Measurements from ENCODE around the gene PRKG1. TPM values are rescaled to one million over a fixed set of nuclear protein-coding genes. Genes with fewer than 3 reads are reported as not detected.
"Not testable (repeated sequence)": the region's sequence is repeated elsewhere in the genome, so short reads cannot be mapped to it uniquely, and the experiment has no call there.

The PRKG1 gene
- total RNA-seq, 2 donors from 2014 or later, result 1.3 to 2.7 TPM

- no peaks in the 10 kb centered on the region for H3K9me3 ChIP-seq (ENCODE audit: control insufficient read depth, low read length)
- no peak overlapping the region for H3K9ac ChIP-seq (ENCODE audit: extremely low read depth, low read length, poor library complexity, severe bottlenecking)
- no peak overlapping the region for H3K27ac ChIP-seq (ENCODE audit: low read depth, low read length)
- no peak overlapping the region for H3K4me3 ChIP-seq (ENCODE audit: low read length)
- 94 to 100% methylated on average over 1 to 3 of the region's 3 CpGs for WGBS, 2 experiments (ENCODE audit: insufficient coverage in 1 of 2, insufficient read length in 1 of 2)
- Mint-ChIP-seq H3K4me3 (no peak overlapping the region), H3K27ac (no peak overlapping the region), H3K9me3 (peaks cover 15% of the 10 kb centered on the region), H3K27me3 (ENCODE audit: insufficient read depth) (no peaks in the 10 kb centered on the region), H3K36me3 (ENCODE audit: low read depth) (peaks cover 6% of the 10 kb centered on the region), H3K4me1 (peaks cover 9% of the 10 kb centered on the region)
- TF ChIP-seq, protein P1, sequence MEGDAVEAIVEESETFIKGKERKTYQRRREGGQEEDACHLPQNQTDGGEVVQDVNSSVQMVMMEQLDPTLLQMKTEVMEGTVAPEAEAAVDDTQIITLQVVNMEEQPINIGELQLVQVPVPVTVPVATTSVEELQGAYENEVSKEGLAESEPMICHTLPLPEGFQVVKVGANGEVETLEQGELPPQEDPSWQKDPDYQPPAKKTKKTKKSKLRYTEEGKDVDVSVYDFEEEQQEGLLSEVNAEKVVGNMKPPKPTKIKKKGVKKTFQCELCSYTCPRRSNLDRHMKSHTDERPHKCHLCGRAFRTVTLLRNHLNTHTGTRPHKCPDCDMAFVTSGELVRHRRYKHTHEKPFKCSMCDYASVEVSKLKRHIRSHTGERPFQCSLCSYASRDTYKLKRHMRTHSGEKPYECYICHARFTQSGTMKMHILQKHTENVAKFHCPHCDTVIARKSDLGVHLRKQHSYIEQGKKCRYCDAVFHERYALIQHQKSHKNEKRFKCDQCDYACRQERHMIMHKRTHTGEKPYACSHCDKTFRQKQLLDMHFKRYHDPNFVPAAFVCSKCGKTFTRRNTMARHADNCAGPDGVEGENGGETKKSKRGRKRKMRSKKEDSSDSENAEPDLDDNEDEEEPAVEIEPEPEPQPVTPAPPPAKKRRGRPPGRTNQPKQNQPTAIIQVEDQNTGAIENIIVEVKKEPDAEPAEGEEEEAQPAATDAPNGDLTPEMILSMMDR (conservative IDR thresholded peaks at IDR 0.05), result no peak
- H3K36me3 ChIP-seq (ENCODE audit: control insufficient read depth, insufficient read depth, low read length), result no peaks in the 10 kb centered on the region
- no peak for DNase-seq
- no peaks in the 10 kb centered on the region for H3K27me3 ChIP-seq (ENCODE audit: control insufficient read depth, insufficient read depth, low read length, poor library complexity, severe bottlenecking)
- no peaks in the 10 kb centered on the region for H3K4me1 ChIP-seq (ENCODE audit: control insufficient read depth, insufficient read depth, low read length)
Measured at GRCh38 chr10:51266496-51266895, 192.2 kb downstream of the PRKG1 start.

DNA sequence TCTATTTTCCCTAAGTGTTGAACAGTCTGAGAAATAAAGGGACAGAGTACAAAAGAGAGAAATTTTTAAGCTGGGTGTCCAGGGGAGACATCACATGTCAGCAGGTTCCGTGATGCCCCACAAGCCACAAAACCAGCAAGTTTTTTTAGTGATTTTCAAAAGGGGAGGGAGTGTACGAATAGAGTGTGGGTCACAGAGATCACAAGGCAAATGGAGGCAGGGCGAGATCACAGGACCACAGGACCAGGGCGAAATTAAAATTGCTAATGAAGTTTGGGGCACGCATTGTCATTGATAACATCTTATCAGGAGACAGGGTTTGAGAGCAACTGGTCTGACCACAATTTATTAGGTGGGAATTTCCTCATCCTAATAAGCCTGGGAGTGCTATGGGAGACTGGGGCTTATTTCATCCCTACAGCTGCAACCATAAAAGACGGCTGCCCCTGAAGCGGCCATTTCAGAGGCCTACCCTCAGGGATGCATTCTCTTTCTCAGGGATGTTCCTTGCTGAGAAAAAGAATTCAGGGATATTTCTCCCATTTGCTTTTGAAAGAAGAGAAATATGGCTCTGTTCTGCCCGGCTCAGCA is 193.8 kb downstream of the PRKG1 start:
- H3K4me3 Mint-ChIP-seq; H3K9me3 ChIP-seq (ENCODE audit: control insufficient read depth, low read length); H3K4me3 ChIP-seq (ENCODE audit: low read length); H3K9ac ChIP-seq (ENCODE audit: extremely low read depth, low read length, poor library complexity, severe bottlenecking); H3K27me3 Mint-ChIP-seq (ENCODE audit: insufficient read depth); H3K36me3 Mint-ChIP-seq (ENCODE audit: low read depth); H3K27ac Mint-ChIP-seq; H3K4me1 ChIP-seq (ENCODE audit: control insufficient read depth, insufficient read depth, low read length); H3K4me1 Mint-ChIP-seq; H3K36me3 ChIP-seq (ENCODE audit: control insufficient read depth, insufficient read depth, low read length); H3K27me3 ChIP-seq (ENCODE audit: control insufficient read depth, insufficient read depth, low read length, poor library complexity, severe bottlenecking); DNase-seq; H3K27ac ChIP-seq (ENCODE audit: low read depth, low read length): not testable (repeated sequence)
- WGBS, 2 experiments (ENCODE audit: insufficient coverage in 1 of 2, insufficient read length in 1 of 2), result 46 to 72% methylated on average over 6 to 8 of the region's 8 CpGs
- peaks cover 19% of the 10 kb centered on the region for H3K9me3 Mint-ChIP-seq

- TF ChIP-seq, protein P1 (conservative IDR thresholded peaks at IDR 0.05), result no peak
- H3K9ac ChIP-seq (ENCODE audit: extremely low read depth, low read length, poor library complexity, severe bottlenecking), result no peak overlapping the region
- no peaks in the 10 kb centered on the region for H3K36me3 ChIP-seq (ENCODE audit: control insufficient read depth, insufficient read depth, low read length)
- Mint-ChIP-seq H3K4me3 (no peak overlapping the region), H3K9me3 (peaks cover 19% of the 10 kb centered on the region), H3K36me3 (ENCODE audit: low read depth) (peaks cover 6% of the 10 kb centered on the region), H3K4me1 (peaks cover 9% of the 10 kb centered on the region), H3K27ac (no peak overlapping the region), H3K27me3 (ENCODE audit: insufficient read depth) (no peaks in the 10 kb centered on the region)
- H3K9me3 ChIP-seq (ENCODE audit: control insufficient read depth, low read length), result no peaks in the 10 kb centered on the region
- H3K27me3 ChIP-seq (ENCODE audit: control insufficient read depth, insufficient read depth, low read length, poor library complexity, severe bottlenecking), result no peaks in the 10 kb centered on the region
- no peak for DNase-seq
- no peak overlapping the region for H3K4me3 ChIP-seq (ENCODE audit: low read length)
- no peaks in the 10 kb centered on the region for H3K4me1 ChIP-seq (ENCODE audit: control insufficient read depth, insufficient read depth, low read length)
- no peak overlapping the region for H3K27ac ChIP-seq (ENCODE audit: low read depth, low read length)
Measured at GRCh38 chr10:51269821-51270220, 195.5 kb downstream of the PRKG1 start.
